ENCODE measurements around the gene GRAMD1B.

GRAMD1B gene

DNA sequence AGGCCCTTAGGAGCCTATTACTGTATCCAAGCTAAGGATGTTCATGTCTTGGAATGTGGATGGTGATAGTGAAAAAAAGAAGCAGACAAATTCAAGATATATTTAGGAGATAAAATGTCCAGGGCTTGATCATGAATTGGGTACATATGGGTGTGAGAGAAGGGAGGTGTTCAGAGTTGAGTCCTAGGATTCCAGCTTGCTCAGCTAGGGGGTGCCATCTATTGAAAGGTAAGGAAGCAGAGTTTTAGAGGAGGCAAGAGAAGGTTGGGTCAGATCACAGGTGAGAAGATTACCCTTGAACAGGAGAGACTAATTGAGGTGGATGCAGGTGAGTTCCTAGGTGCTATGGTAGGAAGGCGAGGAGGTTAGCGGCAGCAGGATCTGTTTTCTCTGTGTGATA lies 60.5 kb downstream of the GRAMD1B start:
- no peak overlapping the region for H3K27ac ChIP-seq (ENCODE audit: low read length)
- peaks cover 0 to 2% of the 10 kb centered on the region in 2 donors for H3K27me3 ChIP-seq (ENCODE audit: control insufficient read depth in 1 of 2, insufficient read depth in 2 of 2, low read length in 2 of 2)
- H3K9me3 ChIP-seq (ENCODE audit: control insufficient read depth in 2 of 2, low read length in 2 of 2): no peaks in the 10 kb centered on the region
- no peak overlapping the region for H3K9ac ChIP-seq (ENCODE audit: low read length in 2 of 2)
- no peak overlapping the region for H3K4me3 ChIP-seq (ENCODE audit: low read length in 2 of 2)
- no peaks in the 10 kb centered on the region for H3K4me1 ChIP-seq (ENCODE audit: control insufficient read depth, insufficient read depth, low read length)
- no peaks in the 10 kb centered on the region for H3K36me3 ChIP-seq (ENCODE audit: control insufficient read depth in 2 of 2, insufficient read depth in 2 of 2, low read length in 2 of 2)

DNA sequence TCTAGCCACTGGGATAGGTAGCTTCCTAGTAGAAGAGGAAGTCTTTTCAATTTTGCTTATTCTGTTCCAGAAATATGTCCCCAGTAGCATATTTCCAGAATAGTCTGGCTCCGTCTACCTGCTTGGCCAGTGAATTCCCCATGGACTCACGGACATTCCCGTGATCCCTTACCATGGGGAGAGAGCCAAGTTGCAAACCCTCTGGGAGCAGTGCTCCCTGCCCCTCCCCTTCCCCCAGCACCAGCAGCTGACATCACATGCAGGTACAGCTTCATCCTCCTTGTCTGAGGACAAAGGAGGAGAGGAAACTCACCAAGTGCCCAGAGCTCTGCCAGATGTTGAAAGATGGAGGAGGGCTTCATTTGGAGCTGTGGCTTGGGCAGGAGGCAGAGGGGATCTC lies 61.2 kb downstream of the GRAMD1B start:
- H3K27ac ChIP-seq (ENCODE audit: low read length): no peak overlapping the region
- H3K27me3 ChIP-seq (ENCODE audit: control insufficient read depth in 1 of 2, insufficient read depth in 2 of 2, low read length in 2 of 2): peaks cover 0 to 2% of the 10 kb centered on the region in 2 donors
- no peak overlapping the region for H3K9ac ChIP-seq (ENCODE audit: low read length in 2 of 2)
- H3K9me3 ChIP-seq (ENCODE audit: control insufficient read depth in 2 of 2, low read length in 2 of 2): no peaks in the 10 kb centered on the region
- no peaks in the 10 kb centered on the region for H3K4me1 ChIP-seq (ENCODE audit: control insufficient read depth, insufficient read depth, low read length)
- H3K36me3 ChIP-seq (ENCODE audit: control insufficient read depth in 2 of 2, insufficient read depth in 2 of 2, low read length in 2 of 2): no peaks in the 10 kb centered on the region
- no peak overlapping the region for H3K4me3 ChIP-seq (ENCODE audit: low read length in 2 of 2)

DNA sequence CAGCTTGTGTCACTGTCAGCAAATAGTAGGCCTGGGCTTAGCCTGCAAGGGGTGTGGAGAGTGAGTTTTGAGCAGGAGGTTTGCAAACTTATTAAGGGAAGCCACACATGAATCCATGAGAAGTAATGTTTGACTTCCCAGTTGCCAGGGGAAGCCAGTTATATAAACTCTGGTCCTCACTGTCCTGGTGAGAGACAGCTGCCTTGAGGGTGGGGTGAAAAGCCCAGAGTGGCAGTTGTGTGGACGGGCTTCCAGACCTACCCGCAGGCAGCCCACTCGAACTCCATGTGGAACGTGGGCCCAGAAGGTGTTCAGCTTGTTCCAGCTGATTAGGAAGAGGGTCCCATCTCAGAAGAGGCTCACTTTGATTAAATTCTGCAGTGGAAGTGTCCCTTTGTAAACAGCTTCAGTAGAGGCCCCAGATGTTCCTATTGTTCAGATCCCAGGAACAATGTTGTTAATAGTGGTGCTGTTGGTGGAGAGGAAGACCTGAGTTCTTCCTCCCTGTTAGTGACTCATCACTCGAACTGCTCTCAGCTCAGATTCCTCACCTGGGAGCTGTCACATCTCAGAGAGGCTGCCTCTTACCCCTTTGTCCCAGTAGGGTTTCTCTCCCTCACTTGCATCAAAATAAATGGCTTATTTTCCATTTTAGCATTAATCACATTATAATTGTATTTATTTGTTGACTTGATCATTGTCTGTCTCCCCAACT lies 63.4 kb downstream of the GRAMD1B start:
- Histone ChIP-seq H3K9ac (ENCODE audit: low read length in 2 of 2) (no peak overlapping the region), H3K9me3 (ENCODE audit: control insufficient read depth in 2 of 2, low read length in 2 of 2) (no peaks in the 10 kb centered on the region), H3K27me3 (ENCODE audit: control insufficient read depth in 1 of 2, insufficient read depth in 2 of 2, low read length in 2 of 2) (no peaks in the 10 kb centered on the region), H3K4me3 (ENCODE audit: low read length in 2 of 2) (no peak overlapping the region), H3K36me3 (ENCODE audit: control insufficient read depth in 2 of 2, insufficient read depth in 2 of 2, low read length in 2 of 2) (no peaks in the 10 kb centered on the region), H3K27ac (ENCODE audit: low read length) (no peak overlapping the region), H3K4me1 (ENCODE audit: control insufficient read depth, insufficient read depth, low read length) (no peaks in the 10 kb centered on the region)

DNA sequence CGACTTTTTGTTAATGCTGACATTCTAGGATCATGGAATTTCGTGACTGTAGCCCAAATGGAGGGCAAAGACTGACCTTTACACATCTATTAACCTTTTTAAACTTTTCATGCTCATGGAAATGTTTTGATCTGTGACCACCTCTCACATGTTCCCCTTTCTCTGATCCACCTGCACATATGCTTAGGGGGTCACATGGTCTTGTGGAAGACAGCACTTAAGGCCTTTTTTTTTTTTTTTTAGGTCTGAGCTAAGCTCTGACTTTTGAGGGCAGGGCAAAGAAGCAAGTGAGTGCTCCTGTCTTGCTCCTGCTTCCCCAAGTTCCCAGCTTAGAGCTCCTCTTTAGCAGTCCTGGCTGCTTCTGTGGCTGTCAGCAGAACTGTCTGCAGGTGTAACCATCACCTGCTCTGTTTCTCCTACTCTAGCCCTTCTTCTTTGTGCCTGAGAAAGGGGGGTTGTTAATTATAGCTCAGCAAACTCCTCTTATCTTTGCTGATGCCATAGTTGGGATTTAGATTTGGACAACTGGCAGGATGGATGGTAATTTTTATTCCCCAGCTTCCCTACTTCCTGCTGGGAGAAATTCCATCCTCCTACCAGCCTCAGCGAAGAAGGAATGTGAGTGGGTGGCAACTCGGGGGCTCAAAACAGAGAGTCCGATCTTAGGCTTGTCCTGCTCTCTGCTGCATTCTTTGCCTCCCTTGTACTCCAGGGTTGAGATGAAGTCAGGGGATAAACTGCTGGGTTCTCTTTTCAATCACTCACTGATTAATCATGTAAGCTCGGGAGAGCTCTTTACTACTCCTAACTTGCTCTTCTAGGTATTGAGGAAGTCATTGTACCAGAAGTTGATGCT lies 64.4 kb downstream of the GRAMD1B start:
- no peak overlapping the region for H3K27ac ChIP-seq (ENCODE audit: low read length)
- no peak overlapping the region for H3K9ac ChIP-seq (ENCODE audit: low read length in 2 of 2)
- no peak overlapping the region for H3K4me3 ChIP-seq (ENCODE audit: low read length in 2 of 2)
- H3K36me3 ChIP-seq (ENCODE audit: control insufficient read depth in 2 of 2, insufficient read depth in 2 of 2, low read length in 2 of 2): no peaks in the 10 kb centered on the region
- H3K27me3 ChIP-seq (ENCODE audit: control insufficient read depth in 1 of 2, insufficient read depth in 2 of 2, low read length in 2 of 2): no peaks in the 10 kb centered on the region
- H3K4me1 ChIP-seq (ENCODE audit: control insufficient read depth, insufficient read depth, low read length): no peaks in the 10 kb centered on the region
- no peaks in the 10 kb centered on the region for H3K9me3 ChIP-seq (ENCODE audit: control insufficient read depth in 2 of 2, low read length in 2 of 2)

DNA sequence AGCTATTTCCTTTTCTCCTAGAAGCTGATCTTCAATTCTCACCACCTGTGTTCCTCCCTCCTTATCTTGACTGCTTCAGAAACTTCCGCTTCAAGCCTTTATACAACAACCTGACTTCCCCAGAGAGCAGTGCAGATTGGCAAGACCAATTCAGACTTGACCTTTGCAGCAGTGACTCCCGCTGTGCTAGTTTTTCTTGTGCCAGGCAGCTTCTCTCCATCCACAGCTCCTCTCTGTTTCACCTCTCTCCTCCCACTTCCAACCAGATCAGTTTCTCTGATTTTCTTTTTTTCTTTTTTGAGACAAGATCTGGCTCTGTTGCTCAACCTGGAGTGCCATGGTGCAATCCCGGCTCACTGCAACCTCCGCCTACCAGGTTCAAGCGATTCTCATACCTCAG lies 74.3 kb downstream of the GRAMD1B start:
- no peak overlapping the region for H3K27ac ChIP-seq (ENCODE audit: low read length)
- no peak overlapping the region for H3K9ac ChIP-seq (ENCODE audit: low read length in 2 of 2)
- H3K36me3 ChIP-seq (ENCODE audit: control insufficient read depth in 2 of 2, insufficient read depth in 2 of 2, low read length in 2 of 2): no peaks in the 10 kb centered on the region
- no peaks in the 10 kb centered on the region for H3K9me3 ChIP-seq (ENCODE audit: control insufficient read depth in 2 of 2, low read length in 2 of 2)
- no peaks in the 10 kb centered on the region for H3K4me1 ChIP-seq (ENCODE audit: control insufficient read depth, insufficient read depth, low read length)
- no peak overlapping the region for H3K4me3 ChIP-seq (ENCODE audit: low read length in 2 of 2)
- H3K27me3 ChIP-seq (ENCODE audit: control insufficient read depth in 1 of 2, insufficient read depth in 2 of 2, low read length in 2 of 2): peaks cover 0 to 5% of the 10 kb centered on the region in 2 donors

DNA sequence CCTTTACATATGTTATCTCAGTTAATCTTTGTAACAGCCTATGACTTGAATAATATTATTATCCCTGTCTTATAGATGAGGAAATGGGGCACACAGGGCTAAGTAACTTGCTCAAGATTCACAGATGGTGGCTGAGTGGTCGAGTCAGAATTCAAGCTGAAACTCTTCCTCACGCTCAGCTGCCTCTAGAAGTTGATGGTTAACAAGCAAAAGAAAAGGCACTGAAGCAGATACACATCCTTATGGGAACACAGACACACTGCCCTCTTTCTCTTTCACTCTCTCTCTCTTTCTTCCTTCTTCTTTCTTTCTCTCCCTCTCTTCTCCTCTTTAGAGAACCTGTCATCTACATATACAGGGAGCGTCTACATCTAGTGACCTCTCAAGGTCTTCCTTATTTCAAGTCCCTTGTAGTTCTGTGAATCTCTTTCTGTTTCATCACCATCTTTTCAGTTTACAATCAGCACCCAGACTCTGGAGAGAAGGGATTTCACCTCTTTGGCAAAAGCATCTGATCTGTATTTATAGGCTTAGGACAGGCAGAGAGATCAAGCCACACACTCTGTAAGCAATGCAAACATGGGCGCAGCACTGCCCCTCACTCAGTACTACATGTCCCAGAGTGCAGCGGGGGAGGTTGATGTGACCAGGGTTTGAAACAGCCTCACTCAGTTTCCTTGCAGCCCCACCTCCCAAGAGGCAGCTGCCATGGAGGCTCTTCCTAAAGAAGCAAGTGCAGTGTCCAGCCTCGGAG lies 75.7 kb downstream of the GRAMD1B start:
- no peak overlapping the region for H3K27ac ChIP-seq (ENCODE audit: low read length)
- H3K9me3 ChIP-seq (ENCODE audit: control insufficient read depth in 2 of 2, low read length in 2 of 2): no peaks in the 10 kb centered on the region
- no peaks in the 10 kb centered on the region for H3K36me3 ChIP-seq (ENCODE audit: control insufficient read depth in 2 of 2, insufficient read depth in 2 of 2, low read length in 2 of 2)
- no peak overlapping the region for H3K9ac ChIP-seq (ENCODE audit: low read length in 2 of 2)
- H3K27me3 ChIP-seq (ENCODE audit: control insufficient read depth in 1 of 2, insufficient read depth in 2 of 2, low read length in 2 of 2): peaks cover 0 to 5% of the 10 kb centered on the region in 2 donors
- H3K4me3 ChIP-seq (ENCODE audit: low read length in 2 of 2): no peak overlapping the region
- H3K4me1 ChIP-seq (ENCODE audit: control insufficient read depth, insufficient read depth, low read length): peaks cover 2% of the 10 kb centered on the region

DNA sequence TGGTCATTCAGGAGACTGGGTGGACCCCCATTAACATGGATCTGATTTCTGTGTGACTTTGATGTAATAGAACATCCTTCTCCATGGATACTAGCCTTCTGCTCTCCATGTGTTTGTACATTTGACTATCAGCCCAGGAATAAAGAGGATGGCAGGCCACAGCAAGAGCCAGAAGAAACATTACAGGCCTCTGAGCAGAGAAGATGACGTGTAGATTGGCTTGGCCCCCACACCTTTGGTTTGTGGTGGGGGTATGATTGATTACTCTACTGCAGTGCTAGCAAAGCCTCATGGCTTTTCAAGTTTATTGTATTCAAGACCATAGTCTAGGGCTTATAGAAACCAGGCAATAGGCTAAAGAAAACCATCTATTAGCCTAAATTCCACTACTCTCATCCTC lies 77.0 kb downstream of the GRAMD1B start:
- Histone ChIP-seq H3K9ac (ENCODE audit: low read length in 2 of 2) (no peak overlapping the region), H3K36me3 (ENCODE audit: control insufficient read depth in 2 of 2, insufficient read depth in 2 of 2, low read length in 2 of 2) (no peaks in the 10 kb centered on the region), H3K4me1 (ENCODE audit: control insufficient read depth, insufficient read depth, low read length) (peaks cover 5% of the 10 kb centered on the region), H3K27me3 (ENCODE audit: control insufficient read depth in 1 of 2, insufficient read depth in 2 of 2, low read length in 2 of 2) (peaks cover 0 to 2% of the 10 kb centered on the region in 2 donors), H3K9me3 (ENCODE audit: control insufficient read depth in 2 of 2, low read length in 2 of 2) (no peaks in the 10 kb centered on the region), H3K27ac (ENCODE audit: low read length) (no peak overlapping the region), H3K4me3 (ENCODE audit: low read length in 2 of 2) (no peak overlapping the region)

DNA sequence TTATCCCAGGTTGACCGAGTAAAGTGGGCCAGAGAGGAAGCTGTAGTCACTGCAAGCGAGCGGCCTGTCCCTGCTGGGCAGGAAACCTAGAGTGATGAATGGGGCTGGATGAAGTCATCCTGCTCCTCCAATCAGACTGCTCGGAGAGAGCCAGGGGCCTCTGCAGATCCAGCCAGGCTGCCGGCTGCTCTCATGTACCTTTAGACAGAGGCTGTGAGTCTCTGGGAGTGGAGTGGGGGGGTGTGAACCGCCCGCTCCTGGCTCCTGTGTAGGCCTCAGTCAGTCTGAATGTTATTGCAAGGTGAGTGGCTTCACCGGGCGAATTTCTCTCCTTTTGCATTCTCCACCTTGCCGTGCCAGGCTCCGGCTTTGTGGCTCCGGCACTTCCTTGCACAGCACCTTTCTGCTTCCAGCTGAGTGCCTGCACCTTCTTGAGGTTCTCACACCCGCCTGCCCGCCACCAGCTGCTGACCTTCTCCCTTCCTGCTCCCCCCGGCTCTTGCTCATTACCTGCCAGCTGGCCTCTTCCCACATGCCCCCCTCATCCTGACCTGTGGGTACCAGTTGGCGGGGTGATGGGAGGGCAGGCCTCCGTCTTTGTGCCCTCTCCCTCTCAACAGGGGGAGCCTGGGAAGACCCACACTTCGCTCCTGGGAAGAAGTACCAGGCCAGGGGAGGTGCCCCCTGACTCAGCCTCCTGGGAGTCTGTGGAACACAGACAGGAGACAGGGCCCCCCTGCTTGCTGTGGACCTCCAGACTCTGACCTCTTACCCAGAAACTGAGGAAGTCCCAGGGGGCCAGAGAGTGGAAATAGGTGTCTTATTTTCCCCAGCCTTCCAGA lies 79.9 kb downstream of the GRAMD1B start:
- no peak overlapping the region for H3K9ac ChIP-seq (ENCODE audit: low read length in 2 of 2)

DNA sequence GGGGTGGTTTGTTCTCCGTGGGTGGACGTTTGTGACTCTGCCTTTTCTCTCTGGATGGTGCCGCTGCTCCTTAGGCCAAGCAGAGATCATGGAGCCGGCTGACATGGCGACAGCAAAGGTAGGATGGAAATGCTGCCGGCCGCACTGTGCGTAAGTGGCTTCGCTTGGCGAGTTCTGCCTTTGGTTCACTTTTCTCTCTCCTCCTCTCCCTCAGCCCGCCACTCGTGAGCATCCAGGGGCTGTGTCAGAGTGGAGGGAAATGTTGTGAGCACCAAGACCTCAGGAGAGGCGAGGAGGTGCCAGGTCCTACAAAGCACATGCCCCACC lies 80.5 kb downstream of the GRAMD1B start:
- Histone ChIP-seq H3K4me3 (ENCODE audit: low read length in 2 of 2) (no peak overlapping the region), H3K9me3 (ENCODE audit: control insufficient read depth in 2 of 2, low read length in 2 of 2) (no peaks in the 10 kb centered on the region), H3K9ac (ENCODE audit: low read length in 2 of 2) (no peak overlapping the region), H3K27me3 (ENCODE audit: control insufficient read depth in 1 of 2, insufficient read depth in 2 of 2, low read length in 2 of 2) (peaks cover 0 to 4% of the 10 kb centered on the region in 2 donors), H3K27ac (ENCODE audit: low read length) (no peak overlapping the region), H3K36me3 (ENCODE audit: control insufficient read depth in 2 of 2, insufficient read depth in 2 of 2, low read length in 2 of 2) (no peaks in the 10 kb centered on the region), H3K4me1 (ENCODE audit: control insufficient read depth, insufficient read depth, low read length) (peaks cover 5% of the 10 kb centered on the region)

More for the DNA sequence above, 79.9 kb downstream of the GRAMD1B start:
- Histone ChIP-seq H3K27me3 (ENCODE audit: control insufficient read depth in 1 of 2, insufficient read depth in 2 of 2, low read length in 2 of 2) (peaks cover 0 to 4% of the 10 kb centered on the region in 2 donors), H3K36me3 (ENCODE audit: control insufficient read depth in 2 of 2, insufficient read depth in 2 of 2, low read length in 2 of 2) (no peaks in the 10 kb centered on the region), H3K4me3 (ENCODE audit: low read length in 2 of 2) (no peak overlapping the region), H3K27ac (ENCODE audit: low read length) (no peak overlapping the region), H3K4me1 (ENCODE audit: control insufficient read depth, insufficient read depth, low read length) (peaks cover 5% of the 10 kb centered on the region), H3K9me3 (ENCODE audit: control insufficient read depth in 2 of 2, low read length in 2 of 2) (no peaks in the 10 kb centered on the region)
